ENCODE results near the gene EPSTI1.
"Not testable (repeated sequence)": the region's sequence is repeated elsewhere in the genome, so short reads cannot be mapped to it uniquely, and the experiment has no call there.

EPSTI1 gene

GRCh38 chr13:42991898-42992763 is at the start of gene EPSTI1:
TSS of gene EPSTI1 (minus strand) at chr13:42992241. CDS start at chr13:42992165, 76 bp downstream.
- peak; percentile 77 for DNase-seq

GRCh38 chr13:43041369-43041921 is 49.4 kb upstream of the EPSTI1 start:
- DNase-seq = no peak

- not testable (repeated sequence) for DNase-seq
These were observed 48.7 kb upstream of the EPSTI1 start for GRCh38 chr13:43040581-43041368.

- no peak for DNase-seq
These were observed 47.9 kb upstream of the EPSTI1 start for GRCh38 chr13:43039966-43040365.

- no peak for DNase-seq
These were observed 44.6 kb upstream of the EPSTI1 start for GRCh38 chr13:43036351-43037250.

GRCh38 chr13:43033038-43033437 is 41.0 kb upstream of the EPSTI1 start:
- no peak for DNase-seq

GRCh38 chr13:43031881-43032280 is 39.8 kb upstream of the EPSTI1 start:
- no peak for DNase-seq

- no peak for DNase-seq
These were observed 38.5 kb upstream of the EPSTI1 start for GRCh38 chr13:43030548-43030947.

GRCh38 chr13:43026262-43026661 is 34.2 kb upstream of the EPSTI1 start:
- no peak for DNase-seq

- DNase-seq = peak; percentile 97
These were observed 31.4 kb upstream of the EPSTI1 start, which contains the start of gene DNAJC15 for GRCh38 chr13:43023289-43023963. TSS of gene DNAJC15 (plus strand) at chr13:43023586. CDS start at chr13:43023627, 41 bp downstream.

GRCh38 chr13:43022934-43023288 is 30.9 kb upstream of the EPSTI1 start:
- DNase-seq = no peak

GRCh38 chr13:43021926-43022670 is 30.1 kb upstream of the EPSTI1 start:
- DNase-seq = peak; percentile 57

- no peak for DNase-seq
These were observed 28.8 kb upstream of the EPSTI1 start for GRCh38 chr13:43020794-43021193.

GRCh38 chr13:43019811-43020210 is 27.8 kb upstream of the EPSTI1 start:
- no peak for DNase-seq

GRCh38 chr13:43016226-43016625 is 24.2 kb upstream of the EPSTI1 start:
- no peak for DNase-seq

- no peak for DNase-seq
These were observed 22.1 kb upstream of the EPSTI1 start for GRCh38 chr13:43014162-43014561.

- DNase-seq = no peak
These were observed 17.5 kb upstream of the EPSTI1 start for GRCh38 chr13:43009506-43009905.

GRCh38 chr13:43008596-43008995 is 16.6 kb upstream of the EPSTI1 start:
- no peak for DNase-seq

GRCh38 chr13:43006893-43007631 is 15.0 kb upstream of the EPSTI1 start:
- no peak for DNase-seq
